OCI-LY1 (cell line): ENCODE results near the gene BACE2.

Source experiments
- CTCF ChIP-seq: fragments of 200-600 bp; sonication (generic), shearing (Covaris generic); IDR thresholded peaks from 2 replicates; pipeline ENCODE4 v1.5.1; 2017; ENCODE audit warnings: mild to moderate bottlenecking, antibody characterized with exemption, low read length, moderate library complexity, mixed read lengths
- EZH2 ChIP-seq: fragments of 200-600 bp; sonication (generic), shearing (Covaris generic); IDR thresholded peaks from 2 replicates; pipeline ENCODE4 v1.8.0; 2017; ENCODE audit warnings: borderline replicate concordance, mixed run types, mild to moderate bottlenecking, antibody characterized with exemption, low read length, moderate library complexity, mixed read lengths

GRCh38 chr21:41217671-41218385 is 49.9 kb downstream of the BACE2 start:
- TF ChIP-seq EZH2 (no peak), CTCF (no peak)
